Measurements from ENCODE around the gene TMEM144.
A peak's percentile ranks its signal among the peaks of the same experiment; 100 is the strongest.
"Not testable (repeated sequence)": the region's sequence is repeated elsewhere in the genome, so short reads cannot be mapped to it uniquely, and the experiment has no call there.

The TMEM144 gene

GRCh38 chr4:158238575-158238974 lies 28.3 kb downstream of the TMEM144 start:
- DNase-seq: no peak

- no peak for DNase-seq
These were observed 28.9 kb downstream of the TMEM144 start for GRCh38 chr4:158239196-158239595.

- DNase-seq: no peak
These were observed 32.8 kb downstream of the TMEM144 start for GRCh38 chr4:158243071-158243470.

- DNase-seq: no peak
These were observed 40.0 kb downstream of the TMEM144 start for GRCh38 chr4:158250321-158250720.

- peak; percentile 24 for DNase-seq
These were observed 43.2 kb downstream of the TMEM144 start for GRCh38 chr4:158253350-158253980.

GRCh38 chr4:158254292-158254691 lies 44.0 kb downstream of the TMEM144 start:
- DNase-seq: no peak

- no peak for DNase-seq
These were observed 45.5 kb downstream of the TMEM144 start for GRCh38 chr4:158255727-158256324.

GRCh38 chr4:158259955-158260575 lies 49.8 kb downstream of the TMEM144 start:
- DNase-seq: no peak

GRCh38 chr4:158261480-158261879 lies 51.2 kb downstream of the TMEM144 start:
- no peak for DNase-seq

GRCh38 chr4:158268553-158268952 lies 58.3 kb downstream of the TMEM144 start:
- no peak for DNase-seq

- no peak for DNase-seq
These were observed 64.3 kb downstream of the TMEM144 start for GRCh38 chr4:158274636-158275035.

GRCh38 chr4:158277558-158277957 lies 67.3 kb downstream of the TMEM144 start:
- DNase-seq: no peak

- DNase-seq: not testable (repeated sequence)
These were observed 68.8 kb downstream of the TMEM144 start for GRCh38 chr4:158279052-158279451.

GRCh38 chr4:158280856-158281255 lies 70.6 kb downstream of the TMEM144 start:
- no peak for DNase-seq

GRCh38 chr4:158282252-158282651 lies 72.0 kb downstream of the TMEM144 start:
- no peak for DNase-seq

- DNase-seq: no peak
These were observed 75.3 kb downstream of the TMEM144 start for GRCh38 chr4:158285429-158286216.

GRCh38 chr4:158290912-158291311 lies 80.6 kb downstream of the TMEM144 start:
- DNase-seq: no peak

- DNase-seq: no peak
These were observed 81.2 kb downstream of the TMEM144 start for GRCh38 chr4:158291334-158292055.

- no peak for DNase-seq
These were observed 81.9 kb downstream of the TMEM144 start for GRCh38 chr4:158292156-158292555.

- DNase-seq: no peak
These were observed 84.8 kb downstream of the TMEM144 start for GRCh38 chr4:158295053-158295452.

GRCh38 chr4:158297866-158298265 lies 87.6 kb downstream of the TMEM144 start:
- DNase-seq: no peak

- DNase-seq: no peak
These were observed 89.2 kb downstream of the TMEM144 start for GRCh38 chr4:158299459-158300007.

GRCh38 chr4:158300012-158300411 lies 89.7 kb downstream of the TMEM144 start:
- no peak for DNase-seq
